Activated naive CD4-positive, alpha-beta T cell treated with anti-CD3 and anti-CD28 coated beads, Interleukin-2, amount 50 U/mL, for 24 hours (primary cell): ENCODE measurements around the gene C1QL1.
A peak's percentile ranks its signal among the peaks of the same experiment; 100 is the strongest.

Source experiments
- H3K27ac Mint-ChIP-seq: one replicate; pipeline ENCODE4 v1.8.0; 2021; ENCODE audit warnings: mild to moderate bottlenecking, mixed read lengths
- H3K27me3 Mint-ChIP-seq: one replicate; pipeline ENCODE4 v1.8.0; 2021; ENCODE audit warnings: mixed read lengths
- H3K36me3 Mint-ChIP-seq: one replicate; pipeline ENCODE4 v1.8.0; 2021; ENCODE audit warnings: mixed read lengths
- H3K4me1 Mint-ChIP-seq: one replicate; pipeline ENCODE4 v1.8.0; 2021; ENCODE audit warnings: mixed read lengths
- H3K4me3 Mint-ChIP-seq: one replicate; pipeline ENCODE4 v1.8.0; 2021; ENCODE audit warnings: mild to moderate bottlenecking, mixed read lengths
- H3K9me3 Mint-ChIP-seq: one replicate; pipeline ENCODE4 v1.8.0; 2021; ENCODE audit warnings: mixed read lengths

Gene C1QL1

GRCh38 chr17:44977065-44977464 lies 9.0 kb upstream of the C1QL1 start:
- Mint-ChIP-seq H3K27ac (no peak overlapping the region), H3K4me1 (peaks cover 4% of the 10 kb centered on the region), H3K27me3 (peaks cover 3% of the 10 kb centered on the region), H3K4me3 (no peak overlapping the region), H3K36me3 (no peaks in the 10 kb centered on the region), H3K9me3 (no peaks in the 10 kb centered on the region)

DNA sequence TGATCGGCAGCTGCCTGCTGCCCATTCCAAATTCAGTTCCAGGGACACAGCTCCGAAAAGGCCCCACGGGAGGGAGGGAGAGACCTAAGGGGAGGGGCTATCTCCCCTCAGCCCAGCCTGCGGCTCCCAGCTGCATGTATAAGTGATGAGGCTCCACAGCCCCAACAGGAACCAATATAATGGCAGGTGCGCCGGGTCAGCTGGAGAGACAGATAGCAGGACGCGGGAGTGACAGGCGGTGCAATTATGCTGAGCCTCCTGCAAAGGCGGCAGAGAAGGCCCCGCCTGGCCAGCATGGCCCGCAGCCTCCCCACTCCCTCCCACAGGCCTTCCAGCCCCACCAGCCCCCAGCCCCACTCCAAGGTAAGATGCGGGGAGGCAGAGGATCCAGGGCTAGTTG lies 8.1 kb upstream of the C1QL1 start:
- H3K36me3 Mint-ChIP-seq, result no peaks in the 10 kb centered on the region
- H3K27me3 Mint-ChIP-seq, result peaks cover 3% of the 10 kb centered on the region
- H3K9me3 Mint-ChIP-seq, result no peaks in the 10 kb centered on the region
- no peak overlapping the region for H3K27ac Mint-ChIP-seq
- no peak overlapping the region for H3K4me3 Mint-ChIP-seq
- peaks cover 9% of the 10 kb centered on the region for H3K4me1 Mint-ChIP-seq

DNA sequence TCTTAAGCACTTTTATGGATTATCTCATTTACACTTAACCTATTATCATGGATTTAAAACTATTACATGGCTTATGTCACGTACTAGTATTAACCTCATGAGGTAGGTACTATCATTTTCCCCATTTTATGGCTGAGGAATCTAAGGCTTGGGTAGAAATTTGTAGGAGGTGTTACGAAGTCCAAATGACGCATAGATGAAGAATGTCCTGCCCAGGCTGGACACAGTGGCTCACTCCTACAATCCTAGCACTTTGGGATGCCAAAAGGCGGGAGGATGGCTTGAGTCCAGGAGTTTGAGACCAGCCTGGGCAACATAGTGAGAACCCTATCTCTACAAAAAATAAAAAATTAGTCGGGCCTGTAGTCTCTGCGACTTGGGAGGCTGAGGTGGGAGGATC lies 4.8 kb upstream of the C1QL1 start:
- H3K36me3 Mint-ChIP-seq, result no peaks in the 10 kb centered on the region
- peaks cover 9% of the 10 kb centered on the region for H3K27me3 Mint-ChIP-seq

GRCh38 chr17:44971776-44972483 lies 3.8 kb upstream of the C1QL1 start:
- Mint-ChIP-seq H3K27me3 (peaks cover 10% of the 10 kb centered on the region), H3K9me3 (no peaks in the 10 kb centered on the region), H3K4me1 (peaks cover 26% of the 10 kb centered on the region), H3K4me3 (no peak overlapping the region), H3K36me3 (no peaks in the 10 kb centered on the region), H3K27ac (peak overlapping the region; percentile 1)

More for the DNA sequence above, 4.8 kb upstream of the C1QL1 start:
- Mint-ChIP-seq H3K9me3 (no peaks in the 10 kb centered on the region), H3K4me3 (no peak overlapping the region), H3K27ac (no peak overlapping the region), H3K4me1 (peaks cover 26% of the 10 kb centered on the region)

- Mint-ChIP-seq H3K9me3 (no peaks in the 10 kb centered on the region), H3K4me1 (peaks cover 34% of the 10 kb centered on the region), H3K4me3 (peak overlapping the region; percentile 60), H3K27me3 (peaks cover 18% of the 10 kb centered on the region), H3K36me3 (no peaks in the 10 kb centered on the region), H3K27ac (no peak overlapping the region)
Observed at GRCh38 chr17:44970136-44970741, 2.1 kb upstream of the C1QL1 start.

- H3K27ac Mint-ChIP-seq, result peak overlapping the region; percentile 1
- no peaks in the 10 kb centered on the region for H3K9me3 Mint-ChIP-seq
- peaks cover 24% of the 10 kb centered on the region for H3K27me3 Mint-ChIP-seq
- peaks cover 34% of the 10 kb centered on the region for H3K4me1 Mint-ChIP-seq
- no peaks in the 10 kb centered on the region for H3K36me3 Mint-ChIP-seq
- peak overlapping the region; percentile 30 for H3K4me3 Mint-ChIP-seq
Observed at GRCh38 chr17:44969144-44969780, 1.2 kb upstream of the C1QL1 start.

- Mint-ChIP-seq H3K36me3 (no peaks in the 10 kb centered on the region), H3K27ac (no peak overlapping the region), H3K9me3 (no peaks in the 10 kb centered on the region), H3K4me1 (peaks cover 34% of the 10 kb centered on the region), H3K27me3 (peaks cover 30% of the 10 kb centered on the region), H3K4me3 (no peak overlapping the region)
Observed at GRCh38 chr17:44967907-44968224, 237 bp downstream of the C1QL1 start.

GRCh38 chr17:44967026-44967906 lies 837 bp downstream of the C1QL1 start:
- Mint-ChIP-seq H3K4me3 (peak overlapping the region; percentile 42), H3K27ac (no peak overlapping the region), H3K27me3 (peaks cover 33% of the 10 kb centered on the region), H3K4me1 (peaks cover 32% of the 10 kb centered on the region), H3K9me3 (no peaks in the 10 kb centered on the region), H3K36me3 (no peaks in the 10 kb centered on the region)

DNA sequence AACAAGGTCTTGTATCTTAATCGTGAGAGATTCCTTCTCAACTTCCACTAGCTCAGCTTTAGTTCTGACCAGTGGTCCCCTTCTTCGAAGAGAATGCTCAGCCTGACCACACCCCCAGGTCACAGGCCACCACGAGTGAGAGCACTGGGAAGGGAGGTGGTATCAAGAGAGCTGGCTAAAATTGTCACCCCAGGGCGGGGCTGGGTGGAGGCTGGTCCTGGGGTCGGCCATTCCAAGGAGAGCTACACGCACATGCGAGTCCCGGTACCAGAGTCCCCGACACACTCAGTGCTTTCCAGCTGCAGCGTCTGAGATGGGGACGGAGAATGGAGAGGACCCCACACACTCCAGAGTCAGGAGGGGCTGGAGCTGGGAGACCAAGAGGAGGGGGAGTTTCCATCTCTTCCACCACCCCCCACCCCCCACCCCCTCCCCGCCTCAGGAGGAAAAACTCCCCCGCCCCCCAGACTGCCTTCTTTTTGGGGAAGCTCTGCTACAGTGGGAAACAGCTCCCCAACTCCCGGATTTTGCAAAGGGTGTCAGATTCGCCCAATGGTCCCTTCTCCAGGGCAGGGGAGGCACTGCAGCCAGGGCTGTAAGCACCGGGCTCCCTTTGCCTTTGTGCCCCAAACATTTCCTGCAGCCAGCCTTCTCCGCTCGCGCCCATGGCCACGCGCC lies 1.6 kb downstream of the C1QL1 start:
- Mint-ChIP-seq H3K4me3 (peak overlapping the region; percentile 36), H3K9me3 (no peaks in the 10 kb centered on the region), H3K27ac (no peak overlapping the region), H3K36me3 (no peaks in the 10 kb centered on the region), H3K4me1 (peaks cover 25% of the 10 kb centered on the region), H3K27me3 (peaks cover 33% of the 10 kb centered on the region)

DNA sequence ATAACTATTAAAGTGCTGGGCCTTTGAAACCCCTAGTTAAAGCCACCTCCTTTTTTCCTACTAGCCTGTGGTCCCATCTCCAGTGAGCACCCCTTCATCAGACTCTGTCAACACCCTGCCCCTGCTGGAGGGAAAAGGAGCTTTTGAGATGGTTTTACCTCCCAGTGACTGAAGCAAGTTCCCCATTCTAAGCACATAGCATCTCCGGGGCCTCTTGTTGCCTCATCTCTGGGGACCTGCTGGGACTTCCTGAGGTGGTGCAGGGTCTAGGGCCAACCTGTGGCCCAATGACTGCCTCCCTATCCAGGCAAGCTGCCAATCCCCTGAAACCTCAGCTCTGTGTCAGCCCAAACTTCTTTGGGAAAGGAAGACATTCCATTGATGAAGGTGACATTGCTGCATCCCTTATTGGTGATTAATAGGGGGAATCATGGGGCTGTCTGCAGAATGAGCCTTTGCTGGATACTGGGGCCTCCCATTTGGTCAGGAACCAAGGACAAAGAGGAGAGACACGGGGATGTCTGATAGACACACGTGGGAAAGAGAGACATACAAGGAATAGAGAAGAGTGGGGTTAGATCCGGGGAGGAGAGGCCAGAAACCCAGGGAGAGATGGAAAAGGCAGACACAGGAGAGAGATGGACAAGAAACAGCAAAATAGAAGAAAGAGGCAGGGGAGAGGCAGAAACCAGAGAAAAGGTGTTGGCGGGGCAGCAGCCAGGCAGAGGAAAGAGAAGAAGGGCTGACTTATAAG lies 2.4 kb downstream of the C1QL1 start:
- Mint-ChIP-seq H3K4me3 (peak overlapping the region; percentile 36), H3K36me3 (no peaks in the 10 kb centered on the region), H3K27ac (no peak overlapping the region), H3K27me3 (peaks cover 35% of the 10 kb centered on the region), H3K4me1 (peaks cover 27% of the 10 kb centered on the region), H3K9me3 (no peaks in the 10 kb centered on the region)

- Mint-ChIP-seq H3K9me3 (no peaks in the 10 kb centered on the region), H3K36me3 (no peaks in the 10 kb centered on the region), H3K4me1 (peaks cover 17% of the 10 kb centered on the region), H3K27me3 (peaks cover 32% of the 10 kb centered on the region), H3K27ac (no peak overlapping the region), H3K4me3 (no peak overlapping the region)
Observed at GRCh38 chr17:44961921-44962350, 6.2 kb downstream of the C1QL1 start.

DNA sequence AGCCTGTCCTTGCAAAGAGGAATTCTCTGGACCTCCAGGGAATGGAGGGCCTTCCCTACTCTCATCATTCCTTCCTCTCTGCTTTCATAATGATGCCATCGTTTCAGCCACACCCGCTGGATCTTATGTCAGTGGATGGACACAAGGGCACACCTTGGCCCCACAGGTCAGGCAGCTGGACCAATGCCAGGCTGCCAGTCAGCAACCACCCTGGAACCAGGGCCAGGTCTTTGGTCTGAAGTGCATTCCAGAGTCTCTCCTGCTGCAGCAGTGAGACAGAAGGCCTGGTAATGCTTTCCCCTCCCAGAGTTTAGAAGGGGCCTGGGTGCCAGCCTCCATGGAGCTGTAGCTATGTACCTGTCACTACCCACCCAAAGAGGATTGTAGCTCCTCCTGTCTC lies 7.4 kb downstream of the C1QL1 start:
- H3K4me3 Mint-ChIP-seq, result peak overlapping the region; percentile 51
- no peaks in the 10 kb centered on the region for H3K9me3 Mint-ChIP-seq
- H3K27me3 Mint-ChIP-seq, result peaks cover 30% of the 10 kb centered on the region
- H3K27ac Mint-ChIP-seq, result no peak overlapping the region
- H3K36me3 Mint-ChIP-seq, result no peaks in the 10 kb centered on the region
- peaks cover 10% of the 10 kb centered on the region for H3K4me1 Mint-ChIP-seq

DNA sequence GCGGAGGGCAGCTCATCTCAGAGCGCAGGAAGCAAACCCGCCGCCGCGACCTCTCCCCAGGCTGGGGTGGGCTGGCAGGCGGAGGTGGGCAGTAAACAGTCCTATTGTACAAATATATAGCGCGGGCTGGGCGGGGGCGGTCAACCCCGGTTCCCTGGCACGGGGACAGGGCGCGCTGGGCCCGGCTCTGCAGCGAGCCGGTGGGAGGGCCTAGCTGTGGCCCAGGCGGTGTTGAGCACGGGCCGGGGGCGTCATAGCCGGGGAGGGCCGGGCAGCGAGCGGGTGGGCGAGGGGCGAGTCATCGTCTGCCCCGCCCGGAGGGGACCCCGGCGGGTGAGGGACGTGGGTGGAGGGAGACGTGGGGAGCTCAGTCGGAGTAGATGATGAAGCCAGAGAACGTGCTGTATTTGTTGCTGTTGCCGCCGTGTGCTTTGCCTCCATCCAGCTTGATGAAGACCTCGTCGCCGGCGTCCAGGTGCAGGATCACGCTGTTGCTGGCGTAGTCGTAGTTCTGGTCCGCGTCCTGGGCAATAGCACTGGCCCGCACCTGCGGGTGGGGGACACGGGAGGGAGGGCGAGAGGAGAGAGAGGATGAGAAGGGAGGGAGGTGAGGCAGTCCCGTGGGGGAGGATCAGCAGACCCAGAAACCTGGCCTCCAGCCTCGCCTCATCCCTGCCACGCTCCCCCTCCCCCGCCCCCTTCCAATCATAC lies 8.1 kb downstream of the C1QL1 start:
- Mint-ChIP-seq H3K4me3 (peak overlapping the region; percentile 59), H3K4me1 (peaks cover 9% of the 10 kb centered on the region), H3K9me3 (no peaks in the 10 kb centered on the region), H3K36me3 (no peaks in the 10 kb centered on the region), H3K27me3 (peaks cover 27% of the 10 kb centered on the region), H3K27ac (no peak overlapping the region)
